KMS-11 (cell line): ENCODE results near the gene ARHGAP27.
A peak's percentile ranks its signal among the peaks of the same experiment; 100 is the strongest.

ENCODE experiments used
- H2AFZ ChIP-seq: fragments of 200-600 bp; sonication (generic); 2 replicates; pipeline ENCODE4 v1.6.1; 2016; ENCODE audit warnings: antibody characterized with exemption, mixed run types, low read depth
- H3K27ac ChIP-seq: fragments of 200-600 bp; sonication (generic); 2 replicates; pipeline ENCODE4 v1.6.1; 2016; ENCODE audit warnings: mild to moderate bottlenecking, mixed run types
- H3K27me3 ChIP-seq: fragments of 200-600 bp; sonication (generic); 2 replicates; pipeline ENCODE4 v1.6.1; 2017; ENCODE audit warnings: mild to moderate bottlenecking, low read depth, mixed run types, moderate library complexity; ENCODE audit not compliant: insufficient read depth
- H3K36me3 ChIP-seq: fragments of 200-600 bp; sonication (generic); 2 replicates; pipeline ENCODE4 v1.6.1; 2017; ENCODE audit warnings: mild to moderate bottlenecking, mixed run types; ENCODE audit not compliant: insufficient read depth
- H3K4me1 ChIP-seq: fragments of 200-600 bp; sonication (generic); 2 replicates; pipeline ENCODE4 v1.6.1; 2016; ENCODE audit warnings: mild to moderate bottlenecking, low read depth, mixed run types; ENCODE audit not compliant: poor library complexity, severe bottlenecking
- H3K4me2 ChIP-seq: fragments of 200-600 bp; sonication (generic); 2 replicates; pipeline ENCODE4 v1.7.0; 2016; ENCODE audit warnings: mild to moderate bottlenecking, mixed run types
- H3K4me3 ChIP-seq: fragments of 200-600 bp; sonication (generic); IDR thresholded peaks from 2 replicates; pipeline ENCODE4 v1.6.1; 2017; ENCODE audit warnings: low read depth, low read length, mixed read lengths; ENCODE audit not compliant: insufficient read depth
- H3K79me2 ChIP-seq: fragments of 200-600 bp; sonication (generic); 2 replicates; pipeline ENCODE4 v1.6.1; 2016; ENCODE audit warnings: low read depth, mixed run types; ENCODE audit not compliant: insufficient read depth
- H3K9ac ChIP-seq: fragments of 200-600 bp; sonication (generic); 2 replicates; pipeline ENCODE4 v1.6.1; 2016; ENCODE audit warnings: mild to moderate bottlenecking, mixed run types
- H4K20me1 ChIP-seq: fragments of 200-600 bp; sonication (generic); 2 replicates; pipeline ENCODE4 v1.6.1; 2016; ENCODE audit warnings: mild to moderate bottlenecking, mixed run types; ENCODE audit not compliant: insufficient read depth
- TF ChIP-seq, protein P1 (sequence below): fragments of 200-600 bp; sonication (generic); conservative IDR thresholded peaks from 2 replicates; pipeline ENCODE4 v1.6.1; 2017; ENCODE audit warnings: low read depth, mild to moderate bottlenecking, antibody characterized with exemption, low read length, moderate library complexity, mixed read lengths

Gene ARHGAP27

DNA sequence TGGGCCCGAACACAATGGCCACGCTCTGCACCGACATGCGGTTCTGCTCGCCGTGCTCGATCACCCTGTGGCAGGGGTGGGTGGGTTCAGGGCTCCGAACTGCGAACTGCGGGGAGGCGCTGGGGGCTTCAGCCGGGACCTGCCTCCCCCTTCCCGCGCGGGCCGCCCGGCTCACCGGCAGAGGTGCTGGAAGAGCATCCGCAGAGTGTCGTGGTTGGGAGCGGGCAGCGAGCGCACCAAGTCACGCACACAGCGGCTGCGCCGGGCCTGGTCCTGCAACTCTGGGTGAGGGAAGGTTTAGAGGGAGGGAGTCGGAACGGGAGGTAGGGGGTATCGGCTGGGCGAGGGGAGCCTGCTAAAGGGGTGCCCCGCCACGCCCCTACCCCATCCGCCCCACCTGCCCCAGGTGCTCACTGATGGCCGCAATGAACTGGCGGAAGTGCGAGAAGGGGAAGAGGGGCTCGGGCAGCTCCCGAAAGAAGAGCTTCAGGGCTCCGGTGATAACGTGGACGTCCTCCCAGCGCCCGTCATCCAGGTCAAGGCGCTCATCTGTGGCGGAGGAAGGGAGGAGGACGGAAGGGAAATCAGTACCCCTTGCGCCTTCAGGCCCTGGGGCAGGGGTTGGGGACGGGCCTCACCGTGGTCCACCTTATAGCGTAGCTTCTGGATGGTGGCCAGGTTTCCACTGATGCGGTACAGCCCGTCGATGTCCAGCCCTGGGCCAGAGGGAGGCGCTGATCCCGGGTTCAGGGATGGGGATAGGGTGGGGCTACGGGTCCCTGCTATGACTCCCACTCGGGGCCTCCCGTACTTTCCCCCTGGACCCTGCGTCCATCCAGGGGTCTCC, 36.9 kb downstream of the ARHGAP27 start:
- no peak overlapping the region for H3K4me2 ChIP-seq
- H3K9ac ChIP-seq: no peak overlapping the region
- no peaks in the 10 kb centered on the region for H3K4me1 ChIP-seq
- H4K20me1 ChIP-seq: no peaks in the 10 kb centered on the region
- H3K36me3 ChIP-seq: no peaks in the 10 kb centered on the region
- H3K27me3 ChIP-seq: no peaks in the 10 kb centered on the region
- H3K79me2 ChIP-seq: no peaks in the 10 kb centered on the region
- H2AFZ ChIP-seq: no peak overlapping the region
- TF ChIP-seq, protein P1, sequence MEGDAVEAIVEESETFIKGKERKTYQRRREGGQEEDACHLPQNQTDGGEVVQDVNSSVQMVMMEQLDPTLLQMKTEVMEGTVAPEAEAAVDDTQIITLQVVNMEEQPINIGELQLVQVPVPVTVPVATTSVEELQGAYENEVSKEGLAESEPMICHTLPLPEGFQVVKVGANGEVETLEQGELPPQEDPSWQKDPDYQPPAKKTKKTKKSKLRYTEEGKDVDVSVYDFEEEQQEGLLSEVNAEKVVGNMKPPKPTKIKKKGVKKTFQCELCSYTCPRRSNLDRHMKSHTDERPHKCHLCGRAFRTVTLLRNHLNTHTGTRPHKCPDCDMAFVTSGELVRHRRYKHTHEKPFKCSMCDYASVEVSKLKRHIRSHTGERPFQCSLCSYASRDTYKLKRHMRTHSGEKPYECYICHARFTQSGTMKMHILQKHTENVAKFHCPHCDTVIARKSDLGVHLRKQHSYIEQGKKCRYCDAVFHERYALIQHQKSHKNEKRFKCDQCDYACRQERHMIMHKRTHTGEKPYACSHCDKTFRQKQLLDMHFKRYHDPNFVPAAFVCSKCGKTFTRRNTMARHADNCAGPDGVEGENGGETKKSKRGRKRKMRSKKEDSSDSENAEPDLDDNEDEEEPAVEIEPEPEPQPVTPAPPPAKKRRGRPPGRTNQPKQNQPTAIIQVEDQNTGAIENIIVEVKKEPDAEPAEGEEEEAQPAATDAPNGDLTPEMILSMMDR: no peak
- no peak overlapping the region for H3K4me3 ChIP-seq
- H3K27ac ChIP-seq: no peak overlapping the region

DNA sequence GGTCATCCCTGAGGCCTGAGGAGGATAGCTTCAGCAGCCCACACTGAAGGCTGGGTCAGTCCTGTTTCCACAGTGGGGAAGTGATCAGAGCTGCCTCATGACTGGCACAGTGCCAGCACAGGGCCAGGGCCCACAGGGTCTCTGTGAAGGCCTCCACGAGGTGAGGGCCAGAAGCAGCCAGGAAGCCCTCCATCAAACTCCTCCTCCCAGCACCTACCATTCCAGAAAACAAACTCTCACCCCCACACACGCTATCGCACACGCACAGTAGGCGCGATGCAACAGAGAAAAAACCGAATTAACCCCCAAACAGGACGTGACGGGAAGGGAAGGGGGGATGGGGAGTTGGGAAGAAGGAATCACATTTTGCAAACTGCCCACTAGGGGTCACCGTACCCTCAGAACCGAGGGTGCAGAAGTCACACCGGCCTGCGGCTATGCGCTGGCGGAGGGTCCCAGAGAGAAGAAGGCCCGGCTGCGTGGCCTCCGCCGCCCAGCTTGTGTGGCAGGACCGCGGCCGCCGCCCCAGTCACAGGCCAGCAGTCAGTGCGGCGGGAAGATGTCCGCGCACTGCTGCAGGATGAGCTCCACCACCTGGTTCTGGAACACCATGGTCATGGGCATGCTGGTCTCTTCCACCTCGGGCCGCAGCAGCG, 37.6 kb downstream of the ARHGAP27 start:
- Histone ChIP-seq H3K4me1 (no peaks in the 10 kb centered on the region), H3K36me3 (no peaks in the 10 kb centered on the region), H3K4me2 (no peak overlapping the region), H3K27ac (no peak overlapping the region), H4K20me1 (no peaks in the 10 kb centered on the region), H3K79me2 (no peaks in the 10 kb centered on the region), H3K4me3 (no peak overlapping the region), H3K27me3 (no peaks in the 10 kb centered on the region), H3K9ac (no peak overlapping the region), H2AFZ (no peak overlapping the region)
- TF ChIP-seq, protein P1: peak; percentile 95

DNA sequence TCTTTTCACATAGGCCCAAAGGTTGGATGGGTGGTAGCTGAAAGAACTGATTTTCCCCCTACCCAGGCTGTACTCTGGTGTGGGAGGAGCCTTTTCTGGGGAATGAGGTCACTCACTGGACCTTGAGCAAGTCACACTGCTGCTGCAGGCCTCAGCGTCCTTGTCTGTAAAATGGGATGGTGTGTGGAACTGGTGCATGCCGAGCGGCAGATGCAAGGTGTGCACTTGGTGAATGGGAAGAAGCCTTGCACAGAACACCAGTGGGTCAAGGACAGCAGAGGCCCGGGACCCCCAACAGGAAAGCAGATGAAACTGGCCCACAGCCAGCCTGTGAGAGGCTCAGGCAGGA, 38.1 kb downstream of the ARHGAP27 start:
- H2AFZ ChIP-seq: no peak overlapping the region
- TF ChIP-seq, protein P1: no peak
- H3K36me3 ChIP-seq: no peaks in the 10 kb centered on the region
- H4K20me1 ChIP-seq: no peaks in the 10 kb centered on the region
- no peaks in the 10 kb centered on the region for H3K27me3 ChIP-seq
- no peak overlapping the region for H3K9ac ChIP-seq
- no peaks in the 10 kb centered on the region for H3K4me1 ChIP-seq
- no peak overlapping the region for H3K4me2 ChIP-seq
- no peak overlapping the region for H3K27ac ChIP-seq
- H3K79me2 ChIP-seq: no peaks in the 10 kb centered on the region
- H3K4me3 ChIP-seq: no peak overlapping the region

DNA sequence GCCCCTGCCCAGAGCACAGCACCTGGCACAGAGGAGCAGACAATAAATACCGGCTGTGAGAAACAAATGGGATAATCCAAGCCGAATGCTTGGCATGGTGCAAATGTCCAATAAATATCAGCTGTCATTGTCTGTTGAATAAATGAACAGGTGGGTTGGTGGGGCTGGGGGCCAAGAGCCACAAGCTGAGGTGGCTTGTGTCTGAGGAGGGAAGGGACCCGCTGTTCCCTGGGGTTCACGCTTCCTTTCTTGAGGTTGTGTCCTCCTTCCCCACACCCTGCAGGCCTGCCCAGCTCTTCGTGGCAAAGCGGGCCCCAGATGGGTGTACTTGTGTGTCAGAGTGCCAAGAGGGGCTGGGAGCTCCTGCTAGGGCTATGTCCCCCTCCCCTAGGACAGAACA, 38.6 kb downstream of the ARHGAP27 start:
- TF ChIP-seq, protein P1: no peak
- Histone ChIP-seq H3K4me2 (no peak overlapping the region), H3K27ac (no peak overlapping the region)

More for the DNA sequence above, 38.6 kb downstream of the ARHGAP27 start:
- H4K20me1 ChIP-seq: no peaks in the 10 kb centered on the region
- H3K9ac ChIP-seq: no peak overlapping the region
- H3K4me1 ChIP-seq: no peaks in the 10 kb centered on the region
- H3K36me3 ChIP-seq: no peaks in the 10 kb centered on the region
- no peaks in the 10 kb centered on the region for H3K27me3 ChIP-seq
- no peaks in the 10 kb centered on the region for H3K79me2 ChIP-seq
- no peak overlapping the region for H2AFZ ChIP-seq
- H3K4me3 ChIP-seq: no peak overlapping the region
